OCI-LY7 (cell line): ENCODE data around the gene NAALAD2. TPM values are rescaled to one million over a fixed set of nuclear protein-coding genes. Genes with fewer than 3 reads are reported as not detected.
A peak's percentile ranks its signal among the peaks of the same experiment; 100 is the strongest.
"Not testable (repeated sequence)": the region's sequence is repeated elsewhere in the genome, so short reads cannot be mapped to it uniquely, and the experiment has no call there.

Experiments used
- BruUV-seq: library from RNA; stranded (reverse); fragments of 400-500 nt; replicated peaks from 2 replicates; lab custom pipeline; 2021; lab: Mats Ljungman, UMichigan
- CTCF ChIA-PET: fragments of 300-600 bp; sonication (Branson Sonifier 250); formaldehyde crosslinking; loops from one replicate; lab custom pipeline; 2022; ENCODE audit warnings: antibody characterized with exemption; ENCODE audit not compliant: unreplicated experiment; lab: Charles Lee
- POLR2A ChIA-PET: fragments of 300-600 bp; sonication (Branson Sonifier 250); formaldehyde crosslinking; loops from one replicate; lab custom pipeline; 2022; ENCODE audit warnings: antibody characterized with exemption; lab: Charles Lee
- DNase-seq: peaks from one replicate; pipeline ENCODE4 v3.0.0-alpha.2; 2015; ENCODE audit warnings: low spot score
- H2AFZ ChIP-seq: fragments of 200-600 bp; sonication (generic), shearing (Covaris generic); 2 replicates; pipeline ENCODE4 v1.6.1; 2014; ENCODE audit warnings: mild to moderate bottlenecking, antibody characterized with exemption, low read length, moderate library complexity
- H3K27ac ChIP-seq: fragments of 200-600 bp; sonication (generic); 2 replicates; pipeline ENCODE4 v1.5.1; 2014; ENCODE audit warnings: mixed run types, low read depth, mild to moderate bottlenecking, moderate library complexity, low read length, inconsistent platforms; ENCODE audit not compliant: poor library complexity, severe bottlenecking
- H3K36me3 ChIP-seq: fragments of 200-600 bp; sonication (generic); 2 replicates; pipeline ENCODE4 v1.6.1; 2014; ENCODE audit warnings: mild to moderate bottlenecking, antibody characterized with exemption, low read length, moderate library complexity, mixed read lengths; ENCODE audit not compliant: insufficient read depth
- H3K4me1 ChIP-seq: fragments of 200-600 bp; sonication (generic); 2 replicates; pipeline ENCODE4 v1.5.1; 2014; ENCODE audit warnings: mild to moderate bottlenecking, low read length; ENCODE audit not compliant: insufficient read depth, poor library complexity, severe bottlenecking
- H3K4me2 ChIP-seq: fragments of 200-600 bp; sonication (generic); 2 replicates; pipeline ENCODE4 v1.6.1; 2014; ENCODE audit warnings: mild to moderate bottlenecking, low read length
- H3K4me3 ChIP-seq: fragments of 200-600 bp; sonication (generic); 2 replicates; pipeline ENCODE4 v1.5.1; 2014; ENCODE audit warnings: mild to moderate bottlenecking, low read depth, low read length; ENCODE audit not compliant: poor library complexity, severe bottlenecking
- H3K79me2 ChIP-seq: fragments of 200-600 bp; sonication (generic); 2 replicates; pipeline ENCODE4 v1.6.1; 2016; ENCODE audit warnings: low read depth, mild to moderate bottlenecking, low read length, moderate library complexity, mixed read lengths; ENCODE audit not compliant: insufficient read depth
- H3K9me2 ChIP-seq: fragments of 200-600 bp; sonication (generic); 2 replicates; pipeline ENCODE4 v1.6.1; 2016; ENCODE audit warnings: mild to moderate bottlenecking, low read length, mixed read lengths; ENCODE audit not compliant: insufficient read depth
- H3K9me3 ChIP-seq: fragments of 200-600 bp; sonication (generic); 2 replicates; pipeline ENCODE4 v1.6.1; 2014; ENCODE audit warnings: mild to moderate bottlenecking, mixed run types, low read length, mixed read lengths
- H4K20me1 ChIP-seq: fragments of 200-600 bp; sonication (generic); 2 replicates; pipeline ENCODE4 v1.6.1; 2014; ENCODE audit warnings: mild to moderate bottlenecking, antibody characterized with exemption, low read length, moderate library complexity, mixed read lengths; ENCODE audit not compliant: insufficient read depth
- EZH2phosphoT487 ChIP-seq: fragments of 200-600 bp; sonication (generic); IDR thresholded peaks from 2 replicates; pipeline ENCODE4 v1.6.1; 2018; ENCODE audit warnings: low read depth, borderline replicate concordance, mild to moderate bottlenecking, mixed run types, antibody characterized with exemption, low read length, moderate library complexity, mixed read lengths
- intact Hi-C: fragments of 100-400 bp; cut with micrococcal nuclease; formaldehyde crosslinking; loops from one replicate; pipeline ENCODE4 v1.10.0; 2022; ENCODE audit not compliant: unreplicated experiment
- total RNA-seq, 2 experiments: library from RNA; depleted of rRNA in 1 of 2; stranded (reverse); fragments of >200 nt in 1 of 2; shearing (Covaris generic) in 1 of 2; gene quantifications; 2 replicates each; pipeline ENCODE4 v1.2.3, GENCODE V29; 2014 to 2022
- TF ChIP-seq, protein P1 (sequence below): fragments of 200-600 bp; sonication (generic); conservative IDR thresholded peaks from 2 replicates; pipeline ENCODE4 v1.5.1; 2014; ENCODE audit warnings: mild to moderate bottlenecking, antibody characterized with exemption, low read length, moderate library complexity, mixed read lengths

Gene NAALAD2
- total RNA-seq, 2 experiments from 2014 or later = not detected

DNA sequence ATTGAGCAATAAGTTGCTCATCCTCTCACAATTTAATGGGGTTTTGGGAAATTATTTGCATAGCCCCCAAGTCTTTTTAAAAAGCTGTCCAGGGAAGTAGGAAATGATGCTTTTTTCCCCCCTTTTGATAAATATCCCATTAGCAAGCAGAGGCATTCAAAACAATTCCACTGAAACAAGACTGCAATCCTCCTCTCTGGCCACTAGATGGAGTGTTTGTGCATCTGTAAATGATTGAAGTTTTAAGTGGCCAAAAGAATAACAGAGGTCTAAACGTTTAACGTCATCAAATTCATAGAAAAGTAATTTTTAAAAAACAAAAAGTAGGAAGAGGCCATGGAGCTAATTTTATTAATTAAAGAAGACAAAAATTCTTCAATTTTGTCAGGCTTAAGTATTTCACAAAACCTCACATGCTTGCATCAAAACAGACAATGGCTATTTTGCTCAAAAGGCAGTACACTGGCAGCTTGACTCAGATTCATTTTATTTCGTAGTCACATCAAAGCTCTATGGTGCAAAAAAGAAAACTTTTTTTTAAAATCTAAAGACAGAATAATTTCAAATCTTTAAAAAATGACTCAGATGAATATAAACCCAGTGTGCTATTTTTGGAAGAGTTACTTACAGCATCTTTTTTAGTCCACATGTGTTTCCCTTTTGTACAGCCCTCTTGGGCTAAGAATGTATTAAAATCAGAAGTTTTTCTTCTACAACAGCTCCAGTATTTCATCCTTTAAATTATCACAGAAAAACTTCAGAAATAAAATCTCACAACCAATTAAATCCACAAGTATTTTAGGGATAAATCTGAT lies 70.6 kb downstream of the NAALAD2 start:
- no TSS peak for BruUV-seq
- Histone ChIP-seq H3K4me1 (peaks cover 12% of the 10 kb centered on the region), H3K27ac (peak overlapping the region; percentile 22), H2AFZ (no peak overlapping the region), H3K36me3 (peaks cover 98% of the 10 kb centered on the region), H3K4me2 (no peak overlapping the region), H3K4me3 (no peak overlapping the region), H3K9me2 (no peaks in the 10 kb centered on the region), H3K9me3 (no peaks in the 10 kb centered on the region), H3K79me2 (peaks cover 27% of the 10 kb centered on the region; the same call in 1 of the 2 replicates), H4K20me1 (peaks cover 4% of the 10 kb centered on the region; the same call in 1 of the 2 replicates)
- TF ChIP-seq, protein P1, sequence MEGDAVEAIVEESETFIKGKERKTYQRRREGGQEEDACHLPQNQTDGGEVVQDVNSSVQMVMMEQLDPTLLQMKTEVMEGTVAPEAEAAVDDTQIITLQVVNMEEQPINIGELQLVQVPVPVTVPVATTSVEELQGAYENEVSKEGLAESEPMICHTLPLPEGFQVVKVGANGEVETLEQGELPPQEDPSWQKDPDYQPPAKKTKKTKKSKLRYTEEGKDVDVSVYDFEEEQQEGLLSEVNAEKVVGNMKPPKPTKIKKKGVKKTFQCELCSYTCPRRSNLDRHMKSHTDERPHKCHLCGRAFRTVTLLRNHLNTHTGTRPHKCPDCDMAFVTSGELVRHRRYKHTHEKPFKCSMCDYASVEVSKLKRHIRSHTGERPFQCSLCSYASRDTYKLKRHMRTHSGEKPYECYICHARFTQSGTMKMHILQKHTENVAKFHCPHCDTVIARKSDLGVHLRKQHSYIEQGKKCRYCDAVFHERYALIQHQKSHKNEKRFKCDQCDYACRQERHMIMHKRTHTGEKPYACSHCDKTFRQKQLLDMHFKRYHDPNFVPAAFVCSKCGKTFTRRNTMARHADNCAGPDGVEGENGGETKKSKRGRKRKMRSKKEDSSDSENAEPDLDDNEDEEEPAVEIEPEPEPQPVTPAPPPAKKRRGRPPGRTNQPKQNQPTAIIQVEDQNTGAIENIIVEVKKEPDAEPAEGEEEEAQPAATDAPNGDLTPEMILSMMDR = peak; percentile 96
- TF ChIP-seq EZH2phosphoT487 = no peak
- CTCF ChIA-PET = interaction anchor here (0.8 kb wide), 1 partner anchor 19 kb away, joined by 4 read pairs; the partner anchor contains the start of gene CHORDC1
- POLR2A ChIA-PET = interaction anchor here (0.6 to 1.5 kb wide), 6 partner anchors 11 to 638 kb away, joined by 3 to 7 read pairs (median 4); no protein-coding TSS in a partner anchor
- intact Hi-C loops = no loop called here
- DNase-seq = peak; percentile 64

DNA sequence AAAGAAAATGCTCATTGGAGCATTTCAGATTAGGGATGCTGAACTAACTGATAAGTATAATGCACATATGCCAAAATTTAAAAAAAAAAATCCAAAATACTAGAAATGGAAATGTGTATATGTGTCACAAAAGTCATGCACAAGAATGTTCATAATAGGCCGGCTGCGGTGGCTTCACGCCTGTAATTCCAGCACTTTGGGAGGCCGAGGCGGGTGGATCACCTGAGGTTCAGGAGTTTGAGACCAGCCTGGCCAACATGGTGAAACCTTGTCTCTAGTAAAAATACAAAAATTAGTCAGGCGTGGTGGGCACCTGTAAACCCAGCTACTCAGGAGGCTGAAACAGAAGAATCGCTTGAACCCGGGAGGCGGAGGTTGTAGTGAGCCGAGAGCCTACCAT lies 73.5 kb downstream of the NAALAD2 start:
- POLR2A ChIA-PET = interaction anchor here (1.6 kb wide), 1 partner anchor 12 kb away, joined by 8 read pairs; no protein-coding TSS in a partner anchor
- CTCF ChIA-PET, H3K4me2 ChIP-seq, H3K9me3 ChIP-seq, DNase-seq, H3K4me3 ChIP-seq, intact Hi-C loops, H4K20me1 ChIP-seq, H2AFZ ChIP-seq, H3K9me2 ChIP-seq, H3K27ac ChIP-seq, BruUV-seq: not testable (repeated sequence)
- Histone ChIP-seq H3K4me1 (peaks cover 12% of the 10 kb centered on the region), H3K79me2 (peaks cover 53% of the 10 kb centered on the region), H3K36me3 (peaks cover 98% of the 10 kb centered on the region)

DNA sequence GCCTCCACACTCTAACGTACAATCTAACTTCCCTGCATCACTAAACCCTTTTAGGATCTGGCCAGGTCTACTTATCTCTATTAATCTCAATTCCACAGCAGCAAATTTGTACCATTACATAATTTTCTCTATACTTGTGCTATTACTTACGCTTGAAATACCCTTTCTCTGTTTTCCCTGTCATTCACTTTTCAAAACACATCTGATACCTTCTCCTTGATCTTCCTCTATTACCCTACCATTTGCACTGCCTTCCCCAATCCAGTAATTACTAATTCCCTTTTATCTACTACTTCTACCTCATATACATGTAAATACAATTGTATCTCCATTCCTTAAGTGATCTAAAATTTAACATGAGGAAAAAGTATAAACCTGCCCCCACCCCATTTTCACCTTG lies 74.4 kb downstream of the NAALAD2 start:
- H3K9me2 ChIP-seq = no peaks in the 10 kb centered on the region
- DNase-seq = no peak
- no TSS peak for BruUV-seq
- H4K20me1 ChIP-seq = peaks cover 10% of the 10 kb centered on the region
- peaks cover 55% of the 10 kb centered on the region for H3K79me2 ChIP-seq
- H3K36me3 ChIP-seq = peaks cover 98% of the 10 kb centered on the region
- intact Hi-C loops = no loop called here
- no peak overlapping the region for H3K27ac ChIP-seq
- H3K4me2 ChIP-seq = no peak overlapping the region
- ChIA-PET CTCF (no interaction called here), POLR2A (interaction anchor here (1.6 kb wide), 1 partner anchor 11 kb away, joined by 8 read pairs; no protein-coding TSS in a partner anchor)
- peaks cover 12% of the 10 kb centered on the region for H3K4me1 ChIP-seq
- H2AFZ ChIP-seq = no peak overlapping the region
- TF ChIP-seq EZH2phosphoT487 = no peak
- TF ChIP-seq, protein P1 = no peak
- H3K4me3 ChIP-seq = no peak overlapping the region
- H3K9me3 ChIP-seq = no peaks in the 10 kb centered on the region
